CD4-positive, alpha-beta T cell treated with Interleukin-10 for 1 hour (primary cell): ENCODE data around the gene GLI3.

Source experiments
- DNase-seq: peaks from one replicate; pipeline ENCODE4 v3.0.0-alpha.2; 2020

The GLI3 gene

DNA sequence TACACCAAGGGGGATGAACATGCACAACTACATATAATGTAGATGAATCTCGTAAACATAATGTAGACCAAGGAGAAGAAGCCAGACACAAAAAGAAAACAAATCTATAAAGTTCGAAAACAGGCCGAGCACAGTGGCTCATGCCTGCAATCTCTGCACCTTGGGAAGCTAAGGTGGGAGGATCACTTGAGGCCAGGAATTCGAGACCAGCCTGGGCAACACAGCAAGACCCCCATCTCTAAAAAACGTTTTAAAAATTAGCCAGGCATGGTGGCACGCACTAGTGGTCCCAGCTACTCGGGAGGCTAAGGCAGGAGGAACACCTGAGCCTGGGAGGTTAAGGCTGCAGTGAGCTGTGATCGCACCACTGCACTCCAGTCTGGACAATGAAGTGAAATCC, 68.5 kb downstream of the GLI3 start:
- no peak for DNase-seq

- no peak for DNase-seq
Observed at GRCh38 chr7:42167631-42168236, 69.3 kb downstream of the GLI3 start.

DNA sequence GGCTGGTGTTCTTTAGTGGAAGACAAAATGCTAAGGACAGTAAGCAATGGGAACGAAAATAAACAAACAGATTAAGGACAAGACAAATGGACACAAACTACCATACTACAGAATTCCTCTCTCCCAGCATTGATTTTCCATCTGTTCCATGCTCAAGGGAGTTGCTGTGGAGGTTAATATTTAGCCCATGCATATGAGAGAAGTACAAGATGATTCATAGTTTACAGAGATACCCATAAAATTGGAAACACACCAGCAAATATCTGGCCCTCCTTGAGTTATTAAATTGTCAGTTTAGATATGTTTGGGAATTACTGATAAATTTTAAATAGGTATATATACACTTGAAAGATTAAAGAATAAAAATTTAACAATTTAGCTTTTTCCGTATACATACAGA, 69.8 kb downstream of the GLI3 start:
- no peak for DNase-seq

DNA sequence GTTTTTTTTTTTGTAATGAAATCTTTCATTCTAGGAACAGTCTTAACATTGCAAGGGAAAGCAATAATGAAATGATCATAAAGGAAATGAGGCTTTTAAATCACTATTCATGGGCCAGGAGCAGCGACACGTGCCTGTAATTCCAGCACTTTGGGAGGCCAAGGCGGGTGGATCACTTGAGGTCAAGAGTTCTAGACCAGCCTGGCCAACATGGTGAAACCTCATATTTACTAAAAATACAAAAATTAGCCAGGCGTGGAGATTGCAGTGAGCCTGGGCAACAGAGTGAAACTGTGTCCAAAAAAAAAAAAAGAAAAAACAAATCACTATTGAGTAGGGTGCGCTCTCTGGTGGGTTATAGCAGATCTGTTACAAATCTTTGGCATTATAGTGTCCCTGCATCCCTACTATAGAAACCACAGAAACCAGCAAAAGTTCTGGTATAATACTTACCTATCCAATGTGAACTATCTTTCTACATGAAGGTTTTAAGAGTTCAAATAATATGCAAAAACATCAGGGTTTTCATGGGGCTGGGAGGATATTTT, 72.1 kb downstream of the GLI3 start:
- no peak for DNase-seq

- no peak for DNase-seq
Observed at GRCh38 chr7:42162560-42163325, 74.3 kb downstream of the GLI3 start.

GRCh38 chr7:42161719-42162118, 75.3 kb downstream of the GLI3 start:
- no peak for DNase-seq

DNA sequence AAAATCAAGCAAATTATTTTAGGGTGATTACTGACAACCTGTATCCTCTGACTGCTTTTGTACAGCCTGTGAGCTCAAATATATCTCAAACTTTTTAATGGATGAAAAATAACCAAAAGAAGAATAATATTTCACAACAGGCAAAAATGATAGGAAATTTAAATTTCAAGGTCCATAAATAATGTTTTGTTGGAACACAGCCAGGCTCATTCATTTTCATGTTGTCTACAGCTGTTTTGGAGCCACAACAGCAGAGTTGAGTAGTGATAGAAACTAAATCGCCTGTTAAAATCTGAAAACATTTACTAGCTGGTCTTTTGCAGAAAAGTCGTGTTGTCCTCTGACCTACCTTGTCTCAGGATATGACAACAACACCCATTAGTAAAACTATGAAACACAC, 75.9 kb downstream of the GLI3 start:
- DNase-seq, result no peak

DNA sequence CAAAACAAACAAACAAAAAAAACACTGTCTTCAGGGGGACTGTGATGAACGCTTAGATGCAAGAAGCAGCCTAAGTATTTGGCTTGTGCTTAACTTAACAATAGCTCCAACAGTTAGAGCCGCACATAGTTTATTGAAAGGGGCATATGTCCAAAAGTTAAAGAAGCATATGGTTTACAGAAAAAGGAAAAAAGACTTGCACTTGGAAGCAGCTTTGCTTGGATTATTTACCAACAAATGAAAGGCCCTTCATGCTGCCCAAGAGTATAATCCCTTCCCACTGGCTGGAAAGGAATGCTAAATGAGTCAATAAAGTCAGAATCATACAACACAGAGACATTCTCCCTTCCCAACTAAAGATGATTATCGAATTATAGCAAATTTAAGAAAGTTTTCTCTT, 77.9 kb downstream of the GLI3 start:
- DNase-seq, result no peak

DNA sequence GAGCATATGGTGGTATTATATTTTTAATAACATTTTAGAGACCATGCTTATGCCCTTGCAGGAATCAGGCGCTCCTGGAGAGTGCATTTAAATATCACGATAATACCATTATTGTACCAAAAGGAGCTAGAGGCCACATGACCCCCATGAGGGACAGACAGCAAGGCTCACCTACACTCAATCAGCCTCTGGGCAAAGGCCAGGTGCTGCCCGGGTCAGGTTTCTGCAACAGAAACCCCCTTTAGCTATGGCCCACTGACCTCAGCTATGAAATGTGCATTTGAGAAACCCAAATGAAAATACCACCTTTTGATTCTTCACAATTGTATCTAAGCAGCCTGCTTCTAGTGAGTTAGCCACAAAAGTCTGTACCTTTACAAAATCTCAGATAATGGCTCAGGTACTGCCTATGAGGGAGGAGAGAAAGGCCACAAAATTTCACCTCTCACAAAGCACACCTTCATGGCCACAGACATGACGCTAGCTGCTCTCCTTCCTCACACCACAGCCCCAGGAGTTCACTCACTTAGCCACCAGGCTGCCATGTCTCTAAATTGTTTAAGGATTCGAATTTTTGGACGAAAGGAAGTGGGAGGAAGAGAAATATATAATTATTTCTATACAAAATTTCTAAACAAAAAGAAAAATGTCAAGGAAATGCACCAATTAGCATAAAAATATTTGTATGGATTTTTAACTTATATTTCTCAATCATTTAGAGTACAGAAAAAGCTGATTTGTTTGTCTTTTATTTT, 79.9 kb downstream of the GLI3 start:
- DNase-seq, result no peak

DNA sequence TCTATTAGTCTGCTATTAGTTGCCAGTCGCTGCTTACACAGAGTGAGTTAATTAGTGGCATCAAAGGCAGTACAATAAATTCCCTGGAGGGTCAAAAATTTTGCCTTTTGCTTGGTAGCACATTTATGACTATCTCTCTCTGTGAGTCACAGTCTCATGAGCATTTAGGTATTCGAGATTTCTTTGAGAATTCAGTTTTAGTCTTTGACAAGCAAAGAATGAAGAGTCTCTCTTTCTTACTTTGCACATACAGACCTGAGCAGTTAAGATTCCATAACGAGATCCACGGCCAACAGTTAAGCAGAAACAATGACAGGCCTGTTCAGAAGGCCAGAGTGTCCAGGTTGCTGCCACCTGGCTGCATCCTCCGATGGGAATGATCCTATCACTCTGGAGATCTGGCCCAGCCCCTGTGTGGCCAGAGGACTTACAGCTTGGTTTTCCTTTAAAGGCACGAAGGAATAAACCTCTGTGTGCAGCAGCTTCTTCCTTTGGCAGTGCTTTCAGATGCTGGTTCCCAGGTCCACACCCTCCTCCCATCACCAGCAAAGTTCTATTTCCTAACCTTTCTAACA, 80.6 kb downstream of the GLI3 start:
- no peak for DNase-seq

DNA sequence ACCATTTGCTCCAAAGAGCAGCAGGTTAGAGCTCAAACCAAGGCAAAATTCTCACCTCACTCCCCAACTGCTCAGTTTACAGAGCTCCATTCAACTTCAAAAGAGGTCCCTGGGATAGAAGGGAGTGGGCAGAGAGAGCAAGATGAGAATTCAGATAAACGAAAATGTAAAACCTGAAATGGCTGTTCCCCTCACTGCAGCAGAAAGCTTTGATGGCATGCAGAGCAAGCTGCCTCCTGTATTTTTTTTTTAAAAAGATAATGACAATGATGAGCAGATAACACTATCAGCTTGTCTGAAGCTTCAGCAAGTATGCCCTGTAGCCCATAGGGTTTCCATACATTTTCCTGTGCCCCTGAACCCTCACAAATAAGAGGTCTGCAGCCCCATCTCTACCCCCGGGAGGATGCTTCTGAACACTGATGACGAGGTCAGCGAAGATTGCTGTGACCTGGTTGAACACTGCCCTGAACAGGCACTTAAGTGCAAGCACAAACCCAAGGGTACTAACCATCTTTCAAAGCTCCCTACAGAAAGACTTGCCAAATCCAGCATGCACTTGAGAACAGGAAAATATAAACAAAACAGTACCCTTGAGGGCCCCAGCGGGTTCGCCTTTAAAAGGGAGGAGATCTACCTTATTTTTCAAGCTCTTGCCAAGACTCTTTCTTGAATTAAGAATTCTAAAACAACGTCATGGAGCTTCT, 81.3 kb downstream of the GLI3 start:
- no peak for DNase-seq

DNA sequence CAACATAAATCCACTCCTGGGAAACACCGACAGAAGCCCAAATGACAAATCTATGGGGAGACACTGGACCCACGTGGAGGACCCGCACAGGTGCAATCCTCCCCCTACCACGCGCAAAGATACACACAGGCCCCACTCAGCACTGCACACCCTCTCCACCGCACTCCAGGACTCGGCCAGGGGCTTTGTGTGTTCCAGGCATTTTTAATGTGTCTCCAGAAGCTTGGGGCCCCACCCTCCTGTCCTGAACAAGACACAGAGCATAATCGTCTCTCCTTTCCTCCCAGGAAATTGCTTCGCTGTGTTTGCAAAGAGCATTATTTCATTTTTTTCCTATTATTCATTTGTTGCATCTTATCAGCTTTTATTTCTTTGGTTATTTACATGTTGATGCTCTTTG, 82.8 kb downstream of the GLI3 start:
- no peak for DNase-seq

DNA sequence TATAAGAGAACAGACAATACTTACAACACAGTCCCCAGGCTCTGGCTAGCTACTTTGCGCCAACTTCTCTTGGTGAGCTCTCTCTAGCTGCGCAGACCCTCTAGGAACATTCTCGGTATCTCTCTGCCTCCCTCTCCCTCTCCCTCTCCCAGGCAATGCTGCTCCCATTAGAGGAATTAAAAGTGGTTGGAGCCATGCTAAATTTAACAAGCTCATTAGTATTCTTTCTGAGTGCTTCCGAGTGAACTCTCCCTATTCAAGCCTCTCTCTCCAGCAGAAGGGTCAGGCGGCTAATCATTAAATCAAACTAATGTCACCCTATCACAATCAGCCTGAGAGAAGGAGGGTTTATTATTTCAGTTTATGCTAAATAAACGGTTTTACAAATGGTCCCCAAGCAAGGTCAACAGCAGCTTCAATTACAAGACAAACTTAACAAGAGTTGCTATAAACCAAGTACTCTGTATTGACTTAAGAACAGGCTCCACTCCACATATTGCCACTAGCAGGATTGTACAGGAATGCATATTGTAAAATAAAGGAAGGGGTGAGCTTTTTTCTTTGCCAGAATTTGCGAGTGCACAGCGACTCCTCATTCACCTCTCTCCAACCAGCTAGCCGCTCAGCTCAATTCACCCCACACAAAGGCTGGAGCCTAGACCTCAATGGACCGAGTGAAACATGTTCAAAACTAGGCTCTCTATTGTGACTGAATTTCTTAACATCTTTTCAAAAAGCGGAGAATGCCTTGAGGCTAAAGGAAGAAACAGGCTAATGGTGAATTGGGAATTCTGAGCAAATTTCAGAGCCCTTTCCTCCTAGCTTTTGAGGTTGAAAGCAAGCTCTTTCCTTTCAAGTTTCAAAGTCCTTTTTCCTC, 84.4 kb downstream of the GLI3 start:
- DNase-seq, result no peak

GRCh38 chr7:42151309-42151708, 85.7 kb downstream of the GLI3 start:
- no peak for DNase-seq

DNA sequence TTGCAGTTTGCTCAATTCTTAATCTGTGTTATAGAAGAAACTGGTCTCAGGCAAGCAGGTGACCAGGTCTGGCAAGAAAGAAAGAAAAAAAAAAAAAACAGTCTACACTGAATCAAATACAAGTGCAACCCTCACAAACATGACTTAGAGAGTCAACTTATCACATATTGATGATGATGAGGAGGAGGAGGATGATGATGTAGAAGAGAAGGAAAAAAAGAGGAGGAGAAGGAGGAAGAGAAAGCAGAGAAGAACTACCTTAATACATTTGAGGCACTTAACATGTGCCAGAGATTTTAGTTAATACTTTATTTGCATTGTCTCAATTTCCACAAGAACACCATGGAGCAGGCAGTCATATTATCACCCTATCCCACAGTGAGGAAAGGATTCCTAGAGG, 91.5 kb downstream of the GLI3 start:
- DNase-seq, result no peak

- no peak for DNase-seq
Observed at GRCh38 chr7:42144604-42145003, 92.4 kb downstream of the GLI3 start.

DNA sequence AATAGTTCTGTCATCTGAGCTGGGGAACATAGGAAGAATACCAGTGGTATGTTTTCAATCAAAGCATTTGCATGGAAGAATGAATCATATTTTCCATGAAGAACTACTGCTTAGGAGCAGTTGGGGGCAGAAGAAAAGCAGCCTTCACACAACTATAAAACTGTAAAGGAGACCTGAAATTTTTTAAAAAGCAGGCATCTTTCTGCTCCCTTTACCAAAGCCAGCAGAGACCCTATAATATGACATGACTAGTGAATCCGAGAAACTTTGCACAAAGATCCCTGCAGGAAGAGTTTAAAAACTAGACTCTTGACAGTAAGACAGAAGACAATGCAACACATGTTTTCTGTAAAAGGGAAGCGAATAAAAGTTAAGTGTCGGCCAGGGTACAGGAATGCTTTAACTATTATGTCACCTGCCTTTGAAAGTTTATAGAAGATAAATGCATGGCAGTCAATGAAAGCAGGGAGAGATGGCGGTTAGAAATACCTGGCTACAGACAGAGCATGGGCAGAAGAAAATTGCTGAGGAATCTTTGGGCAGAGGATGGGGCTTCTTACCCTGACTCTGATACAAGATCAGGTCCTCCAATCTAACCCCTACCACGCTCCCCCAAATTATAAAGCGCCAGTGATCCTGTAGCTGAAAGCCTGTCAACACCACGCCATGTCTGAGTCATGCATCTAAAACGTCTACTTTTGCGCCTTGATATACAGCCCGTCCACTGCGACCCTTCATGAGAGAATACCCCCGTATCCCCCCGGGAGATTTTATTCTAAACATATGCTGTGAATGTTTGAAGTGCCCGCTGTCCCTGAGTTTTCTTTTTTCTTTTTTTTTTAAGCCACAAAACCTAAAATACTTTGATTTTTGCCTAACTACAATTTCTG, 93.1 kb downstream of the GLI3 start:
- no peak for DNase-seq

GRCh38 chr7:42142089-42142488, 94.9 kb downstream of the GLI3 start:
- no peak for DNase-seq

DNA sequence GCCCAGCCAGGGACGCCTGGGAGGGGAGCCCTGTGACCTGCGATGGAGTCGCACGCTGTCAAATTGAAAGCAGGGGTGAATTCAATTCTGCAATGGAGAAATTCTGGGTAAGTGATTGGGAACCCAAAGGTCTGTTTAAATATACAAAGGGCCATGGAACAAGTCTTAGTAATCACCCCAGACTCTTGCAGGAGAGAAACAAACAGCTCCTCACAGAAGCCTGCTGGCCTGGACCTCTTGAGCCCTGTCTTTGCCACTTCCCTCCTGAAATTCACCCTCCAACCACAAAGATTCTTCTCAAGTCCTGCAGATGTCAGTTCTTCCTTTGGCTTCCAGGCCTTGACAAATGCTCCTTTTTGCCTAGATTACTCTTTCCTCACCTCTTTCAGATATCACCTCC, 97.3 kb downstream of the GLI3 start:
- DNase-seq, result no peak

DNA sequence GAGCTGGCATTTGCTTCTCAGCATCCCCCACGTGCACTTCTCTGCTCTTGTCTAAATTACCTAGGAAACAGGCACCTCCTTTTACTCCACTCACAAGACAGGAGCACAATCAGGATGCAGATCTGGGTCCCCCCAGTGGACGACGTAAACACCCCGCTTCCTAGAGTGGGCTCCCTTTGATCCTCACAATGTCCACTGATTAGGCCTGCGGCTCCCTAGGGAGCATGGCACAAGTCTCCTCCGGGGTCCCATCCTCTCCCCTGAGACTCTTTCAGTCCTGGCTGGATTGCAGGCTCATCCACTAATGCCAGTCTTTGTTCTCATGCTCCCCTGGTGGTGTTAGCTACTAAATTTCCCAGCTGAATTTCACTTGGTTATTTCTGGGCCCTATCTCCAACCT, 98.3 kb downstream of the GLI3 start:
- no peak for DNase-seq

DNA sequence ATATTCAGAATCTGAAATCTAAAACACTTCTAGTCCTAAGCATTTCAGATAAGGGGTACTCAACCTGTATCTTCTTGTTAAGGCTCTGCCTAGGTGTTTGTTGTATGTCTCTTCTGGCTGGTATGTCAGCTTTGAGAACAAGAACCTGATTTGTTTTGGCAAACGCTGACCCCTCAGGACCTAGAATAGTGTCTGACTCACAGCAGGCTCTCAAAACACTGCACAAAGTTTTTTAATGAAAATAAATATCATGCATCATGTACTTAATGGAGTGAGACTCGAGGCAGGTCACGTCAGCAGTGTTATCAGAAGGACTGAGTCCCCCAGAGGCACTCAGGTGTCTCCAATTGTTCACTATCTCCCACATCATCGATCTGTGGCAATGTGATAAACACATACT, 99.1 kb downstream of the GLI3 start:
- DNase-seq, result no peak
